SU-DHL-6 (cell line): ENCODE data around the gene PLXNB1.

ENCODE experiments used
- CTCF ChIP-seq: fragments of 200-600 bp; sonication (generic); IDR thresholded peaks from one replicate; pipeline ENCODE4 v1.5.1; 2017; ENCODE audit warnings: antibody characterized with exemption, mild to moderate bottlenecking, low read length, moderate library complexity; ENCODE audit not compliant: insufficient read depth, poor library complexity, severe bottlenecking
- EZH2phosphoT487 ChIP-seq: fragments of 200-600 bp; sonication (generic), shearing (Covaris generic); conservative IDR thresholded peaks from 2 replicates; pipeline ENCODE4 v1.6.1; 2018; ENCODE audit warnings: mild to moderate bottlenecking, antibody characterized with exemption, low read length, moderate library complexity, mixed read lengths

DNA sequence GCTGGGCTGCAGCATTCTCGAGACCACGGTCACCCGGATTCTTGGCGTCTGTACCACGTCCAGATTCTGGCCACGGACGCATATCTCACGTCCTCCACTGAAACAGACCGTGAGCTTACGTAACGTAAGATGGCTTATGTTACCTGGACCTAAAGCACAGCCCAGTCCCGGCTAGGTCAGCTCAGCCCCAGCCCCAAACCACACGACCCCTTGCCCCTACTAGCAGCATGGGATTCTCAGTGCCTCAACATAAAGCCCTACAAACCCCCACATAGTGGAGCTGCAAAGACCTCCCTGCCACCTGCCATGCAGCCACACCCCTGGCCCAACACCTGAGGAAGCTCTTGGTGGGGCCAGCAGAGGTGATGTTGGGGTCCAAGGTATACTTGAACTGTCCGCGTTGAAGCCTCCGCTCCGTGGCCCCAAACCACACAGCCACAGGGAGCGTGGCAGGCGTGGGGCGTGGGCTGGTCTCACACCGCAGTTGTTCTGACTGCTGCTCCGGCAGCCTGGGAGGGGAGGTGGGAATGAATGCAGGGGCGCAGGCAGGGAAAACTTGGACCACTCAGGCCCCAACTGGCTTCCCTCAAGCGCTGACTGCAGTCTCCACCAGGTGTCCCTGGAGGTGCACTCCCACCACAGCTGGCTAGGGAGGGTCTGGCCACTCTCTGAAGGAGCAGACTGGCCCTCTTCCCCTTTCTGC is 14.5 kb downstream of the PLXNB1 start:
- TF ChIP-seq CTCF = no peak
- no peak for TF ChIP-seq EZH2phosphoT487
